Smooth muscle cell (in vitro differentiated cells): ENCODE results near the gene ZNF764. TPM values are rescaled to one million over a fixed set of nuclear protein-coding genes. Genes with fewer than 3 reads are reported as not detected.

Source experiments
- DNase-seq: peaks from one replicate; lab custom pipeline; 2025; ENCODE audit not compliant: unreplicated experiment; lab: John Stamatoyannopoulos, UW
- H2AFZ ChIP-seq: fragments of 200-600 bp; sonication (generic); 2 replicates; pipeline ENCODE4 v1.6.0; 2016; ENCODE audit warnings: antibody characterized with exemption, low read depth, mild to moderate bottlenecking
- H3F3A ChIP-seq: fragments of 200-600 bp; sonication (generic); 2 replicates; pipeline ENCODE4 v1.6.0; 2017; ENCODE audit warnings: antibody characterized with exemption, low read depth
- H3K27ac ChIP-seq: fragments of 200-600 bp; sonication (generic); 2 replicates; pipeline ENCODE4 v1.5.1; 2016; ENCODE audit warnings: low read depth, mild to moderate bottlenecking
- H3K27me3 ChIP-seq: fragments of 200-600 bp; sonication (generic); 2 replicates; pipeline ENCODE4 v1.6.1; 2016; ENCODE audit warnings: low read depth, mild to moderate bottlenecking
- H3K36me3 ChIP-seq: fragments of 200-600 bp; sonication (generic); 2 replicates; pipeline ENCODE4 v1.5.1; 2016; ENCODE audit warnings: low read depth
- H3K4me1 ChIP-seq: fragments of 200-600 bp; sonication (generic); 2 replicates; pipeline ENCODE4 v1.5.1; 2016; ENCODE audit warnings: low read depth
- H3K4me2 ChIP-seq: fragments of 200-600 bp; sonication (generic); 2 replicates; pipeline ENCODE4 v1.6.0; 2016; ENCODE audit warnings: mild to moderate bottlenecking
- H3K4me3 ChIP-seq: fragments of 200-600 bp; sonication (generic); 2 replicates; pipeline ENCODE4 v1.5.1; 2016; ENCODE audit warnings: mild to moderate bottlenecking
- H3K79me2 ChIP-seq: fragments of 200-600 bp; sonication (generic); 2 replicates; pipeline ENCODE4 v1.6.0; 2016; ENCODE audit warnings: low read depth, mild to moderate bottlenecking
- H3K9ac ChIP-seq: fragments of 200-600 bp; sonication (generic); 2 replicates; pipeline ENCODE4 v1.6.0; 2016; ENCODE audit warnings: low read depth
- H3K9me3 ChIP-seq: fragments of 200-600 bp; sonication (generic); replicated peaks from 2 replicates; pipeline ENCODE4 v1.5.1; 2016; ENCODE audit warnings: low read depth
- H4K20me1 ChIP-seq: fragments of 200-600 bp; sonication (generic); 2 replicates; pipeline ENCODE4 v1.6.0; 2016; ENCODE audit warnings: low read depth
- WGBS: methylation state at CpG from one replicate; pipeline ENCODE4 v1.1.7; 2016; ENCODE audit warnings: low lambda C conversion rate; 5-methylcytosine and 5-hydroxymethylcytosine counted together
- polyA plus RNA-seq: library from polyadenylated mRNA; unstranded; fragments of >200 nt; fragmentation: Nextera tagmentation; extraction: Ambion mirVana; gene quantifications from 2 replicates; pipeline ENCODE4 v1.2.1, GENCODE V29; 2016
- total RNA-seq: library from RNA; depleted of rRNA; stranded (reverse); fragments of >200 nt; gene quantifications from 2 replicates; pipeline ENCODE4 v1.2.3, GENCODE V29; 2014
- TF ChIP-seq, protein P1 (sequence below): fragments of 200-600 bp; sonication (generic); IDR thresholded peaks from 2 replicates; pipeline ENCODE4 v1.5.1; 2017; ENCODE audit warnings: borderline replicate concordance, mild to moderate bottlenecking, antibody characterized with exemption; ENCODE audit not compliant: insufficient read depth, poor library complexity, severe bottlenecking

ZNF764 gene
- total and polyA plus RNA-seq, 2 experiments from 2014 or later, result 1.6 to 6.5 TPM

DNA sequence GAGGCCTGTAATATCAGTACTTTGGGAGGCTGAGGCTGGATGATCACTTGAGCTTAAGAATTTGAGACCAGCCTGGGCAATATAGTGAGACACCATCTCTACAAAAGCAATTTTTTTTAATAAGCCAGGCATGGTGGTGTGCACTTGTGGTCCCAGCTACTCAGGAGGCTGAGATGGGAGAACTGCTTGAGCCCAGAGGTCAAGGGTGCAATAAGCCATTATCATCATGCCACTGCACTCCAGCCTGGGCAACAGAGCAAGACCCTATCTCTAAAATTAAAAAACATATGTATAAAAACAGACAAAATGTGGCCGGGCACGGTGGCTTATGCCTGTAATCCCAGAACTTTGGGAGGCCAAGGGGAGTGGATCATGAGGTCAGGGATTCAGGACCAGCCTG lies 30.5 kb upstream of the ZNF764 start:
- H4K20me1 ChIP-seq, result no peaks in the 10 kb centered on the region
- DNase-seq, result no peak
- TF ChIP-seq, protein P1, sequence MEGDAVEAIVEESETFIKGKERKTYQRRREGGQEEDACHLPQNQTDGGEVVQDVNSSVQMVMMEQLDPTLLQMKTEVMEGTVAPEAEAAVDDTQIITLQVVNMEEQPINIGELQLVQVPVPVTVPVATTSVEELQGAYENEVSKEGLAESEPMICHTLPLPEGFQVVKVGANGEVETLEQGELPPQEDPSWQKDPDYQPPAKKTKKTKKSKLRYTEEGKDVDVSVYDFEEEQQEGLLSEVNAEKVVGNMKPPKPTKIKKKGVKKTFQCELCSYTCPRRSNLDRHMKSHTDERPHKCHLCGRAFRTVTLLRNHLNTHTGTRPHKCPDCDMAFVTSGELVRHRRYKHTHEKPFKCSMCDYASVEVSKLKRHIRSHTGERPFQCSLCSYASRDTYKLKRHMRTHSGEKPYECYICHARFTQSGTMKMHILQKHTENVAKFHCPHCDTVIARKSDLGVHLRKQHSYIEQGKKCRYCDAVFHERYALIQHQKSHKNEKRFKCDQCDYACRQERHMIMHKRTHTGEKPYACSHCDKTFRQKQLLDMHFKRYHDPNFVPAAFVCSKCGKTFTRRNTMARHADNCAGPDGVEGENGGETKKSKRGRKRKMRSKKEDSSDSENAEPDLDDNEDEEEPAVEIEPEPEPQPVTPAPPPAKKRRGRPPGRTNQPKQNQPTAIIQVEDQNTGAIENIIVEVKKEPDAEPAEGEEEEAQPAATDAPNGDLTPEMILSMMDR, result no peak
- H3K4me2 ChIP-seq, result no peak overlapping the region
- peaks cover 5% of the 10 kb centered on the region for H3K4me1 ChIP-seq
- no peak overlapping the region for H2AFZ ChIP-seq
- H3K9ac ChIP-seq, result no peak overlapping the region
- no peaks in the 10 kb centered on the region for H3K9me3 ChIP-seq
- H3F3A ChIP-seq, result no peaks in the 10 kb centered on the region
- no peak overlapping the region for H3K4me3 ChIP-seq
- H3K27me3 ChIP-seq, result no peaks in the 10 kb centered on the region
- no peak overlapping the region for H3K27ac ChIP-seq
- WGBS, result 97% methylated on average over 2 of the region's 2 CpGs
- H3K79me2 ChIP-seq, result peaks cover 15% of the 10 kb centered on the region
- H3K36me3 ChIP-seq, result no peaks in the 10 kb centered on the region

DNA sequence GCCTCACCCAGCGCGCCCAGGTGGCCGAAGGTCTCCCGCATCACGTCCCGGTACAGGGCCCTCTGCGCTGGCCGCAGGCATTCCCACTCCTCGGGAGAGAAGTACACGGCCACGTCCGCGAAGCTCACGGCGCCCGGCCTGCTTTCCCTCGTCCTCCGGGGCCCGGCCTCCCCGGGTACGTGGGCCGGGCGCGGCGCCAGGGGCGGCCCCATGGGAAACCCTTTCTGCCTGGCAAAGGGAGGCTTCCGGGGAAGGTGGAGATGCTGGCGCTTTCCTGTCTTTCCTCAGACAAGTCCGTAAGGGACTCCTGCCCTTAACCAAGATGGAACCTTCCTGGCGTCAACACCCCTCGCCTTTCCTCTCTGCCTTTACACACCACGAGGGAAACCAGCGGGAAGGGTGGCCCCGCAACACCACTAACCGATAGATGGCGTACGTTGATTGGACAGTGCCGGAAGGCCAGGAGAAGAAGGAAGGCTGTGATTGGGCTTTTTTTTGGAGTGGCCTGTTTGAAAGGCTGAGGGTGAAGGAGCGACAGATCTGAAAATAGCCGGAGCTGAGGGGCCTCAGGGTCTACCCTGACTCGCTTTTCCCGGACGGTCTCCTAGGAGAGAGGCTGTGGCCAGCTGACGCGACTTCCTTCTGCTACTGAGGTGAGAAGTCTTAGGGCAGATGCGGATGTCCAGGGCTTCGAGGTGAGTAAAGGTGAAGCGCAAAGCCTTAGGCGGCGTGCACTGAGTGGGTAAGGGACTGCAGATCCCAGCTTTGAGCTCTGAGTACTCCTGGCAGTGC lies 27.4 kb upstream of the ZNF764 start, which contains the start of gene ZNF785:
TSS of gene ZNF785 (minus strand) at position 298 of the 792 bp plus-strand sequence. CDS start at position 212, 86 bp downstream.
- Histone ChIP-seq H3F3A (no peaks in the 10 kb centered on the region), H3K9me3 (no peaks in the 10 kb centered on the region), H3K4me2 (peak within 1 kb of the TSS; percentile 100), H3K4me3 (peak within 1 kb of the TSS; percentile 66), H4K20me1 (no peaks in the 10 kb centered on the region), H3K9ac (peak within 1 kb of the TSS; percentile 56), H3K27ac (peak within 1 kb of the TSS; percentile 69), H2AFZ (peak within 1 kb of the TSS; percentile 77), H3K27me3 (no peaks in the 10 kb centered on the region), H3K36me3 (no peaks in the 10 kb centered on the region), H3K4me1 (peaks cover 5% of the 10 kb centered on the region), H3K79me2 (peaks cover 19% of the 10 kb centered on the region)
- peak; percentile 70 for DNase-seq
- 3% methylated on average over 47 of the region's 50 CpGs for WGBS
- TF ChIP-seq, protein P1, result peak; percentile 32

GRCh38 chr16:30585022-30585399 lies 26.8 kb upstream of the ZNF764 start:
- Histone ChIP-seq H3K4me1 (peaks cover 5% of the 10 kb centered on the region), H3K9me3 (no peaks in the 10 kb centered on the region), H3K27ac (peak overlapping the region; percentile 69), H3K79me2 (peaks cover 19% of the 10 kb centered on the region), H2AFZ (peak overlapping the region; percentile 77), H4K20me1 (no peaks in the 10 kb centered on the region), H3K27me3 (no peaks in the 10 kb centered on the region), H3K4me3 (peak overlapping the region; percentile 66), H3K4me2 (peak overlapping the region; percentile 100), H3K9ac (peak overlapping the region; percentile 56), H3K36me3 (no peaks in the 10 kb centered on the region), H3F3A (no peaks in the 10 kb centered on the region)
- TF ChIP-seq, protein P1, result no peak
- no peak for DNase-seq
- 0% methylated on average over 22 of the region's 23 CpGs for WGBS
